D721Med (cell line): ENCODE results near the gene ITGA8.
"Not testable (repeated sequence)": the region's sequence is repeated elsewhere in the genome, so short reads cannot be mapped to it uniquely, and the experiment has no call there.

Experiments used
- DNase-seq: peaks from one replicate; pipeline ENCODE4 v3.0.0; 2011; ENCODE audit warnings: low spot score; ENCODE audit not compliant: insufficient read length
- FAIRE-seq: peaks from 2 replicates; lab custom pipeline; 2011; peaks lifted over from hg19 to GRCh38; lab: Jason Lieb, UNC
- TF ChIP-seq, protein P1 (sequence below): IDR thresholded peaks from 2 replicates; pipeline ENCODE4 v1.5.1; 2012; ENCODE audit warnings: mild to moderate bottlenecking, control low read depth; ENCODE audit not compliant: insufficient read depth; ENCODE audit errors: missing control alignments

ITGA8 gene

DNA sequence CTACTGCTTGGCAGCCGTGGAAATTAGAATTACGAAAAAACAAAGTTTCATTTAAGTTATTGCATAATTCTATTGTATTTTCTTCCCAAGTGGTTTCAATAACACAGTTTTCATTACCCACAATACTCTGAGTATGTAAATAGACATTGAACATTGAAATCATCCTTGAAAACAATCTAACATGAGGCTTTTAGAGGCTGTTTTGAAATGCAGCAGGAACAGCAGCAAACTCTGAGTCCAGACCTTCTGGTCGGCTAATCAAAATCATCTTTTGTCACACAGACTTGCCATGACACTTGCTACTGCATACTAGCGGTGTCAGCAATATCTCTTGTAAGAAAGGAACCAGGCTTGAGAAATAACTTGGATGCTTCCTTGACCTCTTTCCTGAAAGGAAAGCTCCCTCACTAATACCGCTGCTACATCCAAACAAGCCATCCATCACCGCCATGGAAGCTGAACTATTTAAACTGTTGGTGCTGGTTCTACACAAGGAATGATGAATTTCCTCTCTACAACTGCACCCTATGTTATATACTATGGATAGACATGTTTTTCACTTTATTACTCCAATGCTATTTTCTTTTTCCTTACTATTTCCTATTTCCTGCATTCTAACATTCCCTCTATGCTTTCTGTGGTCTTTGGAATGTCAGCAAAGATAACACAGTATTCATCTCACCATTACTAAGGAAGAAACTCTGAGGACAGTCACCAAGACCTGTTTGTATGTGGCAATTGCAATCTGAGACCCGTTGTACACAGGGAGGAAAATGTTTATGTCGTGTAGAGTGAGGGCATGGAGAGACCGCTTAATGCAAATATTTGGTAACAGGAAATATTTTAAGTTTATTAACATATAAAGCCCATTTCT, 130.8 kb downstream of the ITGA8 start:
- FAIRE-seq = no peak
- no peak for DNase-seq
- TF ChIP-seq, protein P1, sequence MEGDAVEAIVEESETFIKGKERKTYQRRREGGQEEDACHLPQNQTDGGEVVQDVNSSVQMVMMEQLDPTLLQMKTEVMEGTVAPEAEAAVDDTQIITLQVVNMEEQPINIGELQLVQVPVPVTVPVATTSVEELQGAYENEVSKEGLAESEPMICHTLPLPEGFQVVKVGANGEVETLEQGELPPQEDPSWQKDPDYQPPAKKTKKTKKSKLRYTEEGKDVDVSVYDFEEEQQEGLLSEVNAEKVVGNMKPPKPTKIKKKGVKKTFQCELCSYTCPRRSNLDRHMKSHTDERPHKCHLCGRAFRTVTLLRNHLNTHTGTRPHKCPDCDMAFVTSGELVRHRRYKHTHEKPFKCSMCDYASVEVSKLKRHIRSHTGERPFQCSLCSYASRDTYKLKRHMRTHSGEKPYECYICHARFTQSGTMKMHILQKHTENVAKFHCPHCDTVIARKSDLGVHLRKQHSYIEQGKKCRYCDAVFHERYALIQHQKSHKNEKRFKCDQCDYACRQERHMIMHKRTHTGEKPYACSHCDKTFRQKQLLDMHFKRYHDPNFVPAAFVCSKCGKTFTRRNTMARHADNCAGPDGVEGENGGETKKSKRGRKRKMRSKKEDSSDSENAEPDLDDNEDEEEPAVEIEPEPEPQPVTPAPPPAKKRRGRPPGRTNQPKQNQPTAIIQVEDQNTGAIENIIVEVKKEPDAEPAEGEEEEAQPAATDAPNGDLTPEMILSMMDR = no peak

DNA sequence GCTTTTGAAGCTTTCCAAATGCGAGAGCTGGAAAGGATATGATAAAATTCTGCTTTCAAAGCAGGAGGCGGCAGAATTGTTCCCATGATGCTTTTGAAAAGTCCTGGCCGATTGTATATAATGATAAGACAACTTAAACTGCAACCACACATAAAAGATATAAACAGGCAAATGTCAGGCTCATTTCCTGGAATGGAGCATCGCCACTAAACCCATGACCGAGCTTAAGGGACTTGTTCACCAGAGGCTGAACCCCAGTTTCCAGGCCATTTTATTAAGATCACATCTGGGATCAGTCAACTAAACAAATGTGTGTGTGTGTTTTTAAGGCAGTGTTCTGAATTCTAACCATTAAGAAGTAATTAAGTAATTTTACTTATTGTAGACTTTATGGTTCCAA, 131.6 kb downstream of the ITGA8 start:
- no peak for DNase-seq
- no peak for FAIRE-seq
- TF ChIP-seq, protein P1 = no peak

DNA sequence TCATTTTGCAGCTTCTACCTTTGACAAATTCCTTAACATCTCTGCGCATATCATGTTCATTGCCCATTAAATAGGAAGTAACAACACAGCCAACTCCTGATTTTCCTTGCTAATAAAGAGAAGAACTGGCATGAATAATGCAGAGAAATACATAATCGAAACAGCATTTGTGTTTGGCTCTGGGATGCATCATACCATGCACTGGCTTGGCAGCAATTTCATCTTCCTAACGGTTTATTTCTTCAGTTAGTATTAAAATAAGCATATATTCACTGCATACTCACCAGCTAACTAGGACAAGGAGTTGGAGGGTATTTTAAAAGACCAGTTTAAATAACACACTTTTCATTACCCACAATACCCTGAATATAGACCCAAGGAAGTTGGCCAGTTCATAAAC, 132.5 kb downstream of the ITGA8 start:
- no peak for FAIRE-seq
- TF ChIP-seq, protein P1 = no peak
- no peak for DNase-seq

DNA sequence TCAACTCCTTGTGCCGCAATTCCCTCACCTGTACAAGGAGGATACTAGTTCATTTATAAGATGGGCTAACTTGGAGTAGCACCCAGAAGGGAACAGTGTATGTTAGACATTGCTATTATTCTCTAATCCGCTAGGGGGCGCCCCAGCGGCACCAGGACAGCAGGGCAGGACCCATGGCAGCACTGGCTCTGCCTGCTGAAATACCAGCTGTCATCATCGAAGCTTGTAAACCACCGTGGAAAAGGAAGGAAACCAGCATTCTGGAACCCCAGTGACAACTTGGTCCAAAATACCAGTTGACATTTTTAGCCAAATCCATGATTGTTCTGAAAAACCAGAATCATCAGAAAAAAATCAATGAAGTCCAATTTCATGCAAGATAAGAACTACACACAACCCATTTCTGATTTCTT, 134.4 kb downstream of the ITGA8 start:
- TF ChIP-seq, protein P1 = peak; percentile 93
- FAIRE-seq (peak; percentile 6), DNase-seq (peak; percentile 22)

DNA sequence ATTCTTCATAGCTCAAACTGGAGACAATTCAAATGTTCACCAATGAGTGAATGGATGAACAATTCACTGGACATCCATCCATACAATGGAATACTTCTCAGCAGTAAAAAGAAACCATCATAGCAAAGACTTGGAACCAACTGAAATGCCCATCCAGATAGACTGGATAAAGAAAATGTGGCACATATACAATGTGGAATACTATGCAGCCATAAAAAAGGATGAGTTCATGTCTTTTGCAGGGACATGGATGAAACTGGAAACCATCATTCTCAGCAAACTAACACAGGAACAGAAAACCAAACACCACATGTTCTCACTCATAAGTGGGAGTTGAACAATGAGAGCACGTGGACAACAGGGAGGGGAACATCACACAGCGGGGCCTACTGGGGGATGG, 136.8 kb downstream of the ITGA8 start:
- FAIRE-seq, DNase-seq: not testable (repeated sequence)

DNA sequence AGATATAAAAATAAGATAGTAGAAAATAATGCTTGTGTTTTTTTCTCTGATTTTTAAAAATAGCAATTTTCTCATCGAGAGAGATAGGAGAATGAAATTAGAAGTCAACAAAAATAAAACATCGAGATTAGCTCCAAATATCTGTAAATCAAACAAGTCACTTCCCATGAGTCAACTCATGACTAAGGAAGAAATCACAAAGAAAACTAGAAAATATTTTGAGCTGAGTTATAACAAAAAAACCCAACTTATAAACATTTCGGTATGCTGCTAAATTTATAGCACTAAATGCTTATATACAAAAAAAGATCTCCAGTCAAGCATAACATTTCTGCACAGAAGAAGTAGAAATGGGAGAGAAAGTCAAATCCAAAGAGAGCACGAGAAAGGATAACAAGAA, 140.1 kb downstream of the ITGA8 start:
- no peak for DNase-seq
- TF ChIP-seq, protein P1 = no peak
- no peak for FAIRE-seq

DNA sequence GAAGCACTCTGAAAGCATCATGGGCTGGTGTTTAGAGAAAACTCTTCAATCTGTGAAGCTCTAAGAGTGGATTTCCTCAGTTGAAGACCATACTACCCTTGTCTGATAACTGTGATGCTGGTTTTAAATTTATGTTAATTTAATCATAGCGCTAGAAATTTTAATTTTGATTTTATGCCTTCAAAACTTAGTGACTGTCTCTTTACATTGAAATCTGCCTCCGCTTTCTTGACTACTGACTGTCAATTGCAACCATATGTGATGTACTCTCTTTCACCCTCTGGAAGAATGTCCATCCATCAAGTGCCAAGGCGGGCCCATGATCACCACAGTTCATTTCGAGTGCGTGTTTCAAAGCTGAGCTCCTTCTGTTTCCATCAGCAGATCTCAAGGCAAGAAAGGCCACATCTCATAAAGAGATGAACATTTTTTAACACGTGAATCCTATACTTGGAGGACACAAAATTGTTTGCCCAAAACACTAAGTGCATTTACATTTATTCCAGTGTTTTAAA, 147.1 kb downstream of the ITGA8 start:
- FAIRE-seq (no peak), DNase-seq (no peak)
- TF ChIP-seq, protein P1 = no peak
